NCI-H345 (cell line): ENCODE data around the gene LMF2.
A peak's percentile ranks its signal among the peaks of the same experiment; 100 is the strongest.

Experiments used
- DNase-seq: peaks from one replicate; lab custom pipeline; 2025; lab: John Stamatoyannopoulos, UW

The LMF2 gene

GRCh38 chr22:50482107-50483074 lies 25.1 kb downstream of the LMF2 start:
- DNase-seq: no peak

GRCh38 chr22:50481440-50482106 lies 25.9 kb downstream of the LMF2 start, which contains the start of gene ADM2:
ADM2 (plus strand) TSS chr22:50481543; CDS start chr22:50481848, 305 bp downstream.
- peak; percentile 38 for DNase-seq

GRCh38 chr22:50481045-50481439 lies 26.5 kb downstream of the LMF2 start:
- DNase-seq: no peak

GRCh38 chr22:50479721-50480120 lies 27.8 kb downstream of the LMF2 start:
- peak; percentile 13 for DNase-seq

GRCh38 chr22:50477923-50478322 lies 29.6 kb downstream of the LMF2 start:
- no peak for DNase-seq

GRCh38 chr22:50476868-50477267 lies 30.6 kb downstream of the LMF2 start:
- peak; percentile 6 for DNase-seq

- no peak for DNase-seq
Observed at GRCh38 chr22:50475652-50476002, 31.9 kb downstream of the LMF2 start.

GRCh38 chr22:50474710-50475651 lies 32.5 kb downstream of the LMF2 start, which contains the start of gene SBF1:
SBF1 (minus strand) TSS chr22:50475035; CDS start chr22:50474840, 195 bp downstream.
- peak; percentile 85 for DNase-seq

- no peak for DNase-seq
Observed at GRCh38 chr22:50473855-50474671, 33.4 kb downstream of the LMF2 start.

- DNase-seq: no peak
Observed at GRCh38 chr22:50473088-50473487, 34.4 kb downstream of the LMF2 start.

GRCh38 chr22:50471962-50472361 lies 35.5 kb downstream of the LMF2 start:
- DNase-seq: no peak

- DNase-seq: no peak
Observed at GRCh38 chr22:50471197-50471847, 36.2 kb downstream of the LMF2 start.

GRCh38 chr22:50470491-50470890 lies 37.0 kb downstream of the LMF2 start:
- no peak for DNase-seq

- peak; percentile 85 for DNase-seq
Observed at GRCh38 chr22:50469377-50470305, 37.9 kb downstream of the LMF2 start.

- no peak for DNase-seq
Observed at GRCh38 chr22:50468626-50469025, 38.9 kb downstream of the LMF2 start.

- no peak for DNase-seq
Observed at GRCh38 chr22:50467773-50468440, 39.6 kb downstream of the LMF2 start.

- DNase-seq: no peak
Observed at GRCh38 chr22:50467341-50467740, 40.2 kb downstream of the LMF2 start.

- DNase-seq: no peak
Observed at GRCh38 chr22:50465066-50465930, 42.2 kb downstream of the LMF2 start.
